ENCODE data around the gene VSTM2L. TPM values are rescaled to one million over a fixed set of nuclear protein-coding genes. Genes with fewer than 3 reads are reported as not detected.

Gene VSTM2L
- polyA plus RNA-seq, 1 donor from 2014 or later = 22.1 TPM

GRCh38 chr20:37938954-37939353 is 36.0 kb downstream of the VSTM2L start:
- H3K9ac ChIP-seq (ENCODE audit: low read length) = no peak overlapping the region
- H3K9me2 ChIP-seq (ENCODE audit: insufficient read depth, low read length) = no peaks in the 10 kb centered on the region
- no peaks in the 10 kb centered on the region for H3K36me3 ChIP-seq (ENCODE audit: insufficient read depth, low read length)
- no peak overlapping the region for H3K27ac ChIP-seq (ENCODE audit: low read length)
- H4K20me1 ChIP-seq (ENCODE audit: insufficient read depth) = no peaks in the 10 kb centered on the region
- H3K4me2 ChIP-seq (ENCODE audit: low read length) = no peak overlapping the region
- no peak overlapping the region for H2AFZ ChIP-seq (ENCODE audit: low read depth, low read length)
- H3K9me3 ChIP-seq (ENCODE audit: low read length) = no peaks in the 10 kb centered on the region
- H3K27me3 ChIP-seq (ENCODE audit: insufficient read depth, low read depth, low read length) = no peaks in the 10 kb centered on the region
- TF ChIP-seq SMC3 (conservative IDR thresholded peaks at IDR 0.05; ENCODE audit: poor library complexity) (no peak), REST (IDR thresholded peaks at IDR 0.05; ENCODE audit: borderline replicate concordance) (no peak), EP300 (conservative IDR thresholded peaks at IDR 0.05; ENCODE audit: poor library complexity, severe bottlenecking) (no peak), TAF1 (IDR thresholded peaks at IDR 0.05; ENCODE audit: low read depth) (no peak), CTCF (IDR thresholded peaks at IDR 0.05; ENCODE audit: poor library complexity, severe bottlenecking) (no peak), POLR2AphosphoS5 (IDR thresholded peaks at IDR 0.05) (no peak), EZH2 (IDR thresholded peaks at IDR 0.05; ENCODE audit: borderline replicate concordance, insufficient read depth, low read length, poor library complexity, severe bottlenecking) (no peak), MXI1 (conservative IDR thresholded peaks at IDR 0.05; ENCODE audit: poor library complexity, severe bottlenecking) (no peak), RAD21 (conservative IDR thresholded peaks at IDR 0.05) (no peak)
- no peaks in the 10 kb centered on the region for H3F3A ChIP-seq (ENCODE audit: insufficient read depth, low read length, poor library complexity, severe bottlenecking)
- no peak overlapping the region for H3K4me3 ChIP-seq (ENCODE audit: low read length)
- no peaks in the 10 kb centered on the region for H3K79me2 ChIP-seq (replicated peaks; ENCODE audit: insufficient read depth, low read length)

- Histone ChIP-seq H3K36me3 (ENCODE audit: insufficient read depth, low read length) (no peaks in the 10 kb centered on the region), H3K4me3 (ENCODE audit: low read length) (no peak overlapping the region), H3F3A (ENCODE audit: insufficient read depth, low read length, poor library complexity, severe bottlenecking) (no peaks in the 10 kb centered on the region), H3K9me2 (ENCODE audit: insufficient read depth, low read length) (no peaks in the 10 kb centered on the region), H3K4me2 (ENCODE audit: low read length) (no peak overlapping the region), H3K79me2 (replicated peaks; ENCODE audit: insufficient read depth, low read length) (no peaks in the 10 kb centered on the region), H4K20me1 (ENCODE audit: insufficient read depth) (no peaks in the 10 kb centered on the region), H3K27me3 (ENCODE audit: insufficient read depth, low read depth, low read length) (no peaks in the 10 kb centered on the region), H3K9ac (ENCODE audit: low read length) (no peak overlapping the region), H3K27ac (ENCODE audit: low read length) (no peak overlapping the region), H2AFZ (ENCODE audit: low read depth, low read length) (no peak overlapping the region), H3K9me3 (ENCODE audit: low read length) (no peaks in the 10 kb centered on the region)
- no peak for TF ChIP-seq POLR2AphosphoS5 (IDR thresholded peaks at IDR 0.05)
- TF ChIP-seq TAF1 (IDR thresholded peaks at IDR 0.05; ENCODE audit: low read depth) = no peak
- no peak for TF ChIP-seq EP300 (conservative IDR thresholded peaks at IDR 0.05; ENCODE audit: poor library complexity, severe bottlenecking)
- TF ChIP-seq EZH2 (IDR thresholded peaks at IDR 0.05; ENCODE audit: borderline replicate concordance, insufficient read depth, low read length, poor library complexity, severe bottlenecking) = no peak
- TF ChIP-seq SMC3 (conservative IDR thresholded peaks at IDR 0.05; ENCODE audit: poor library complexity) = no peak
- no peak for TF ChIP-seq MXI1 (conservative IDR thresholded peaks at IDR 0.05; ENCODE audit: poor library complexity, severe bottlenecking)
- no peak for TF ChIP-seq CTCF (IDR thresholded peaks at IDR 0.05; ENCODE audit: poor library complexity, severe bottlenecking)
- TF ChIP-seq REST (IDR thresholded peaks at IDR 0.05; ENCODE audit: borderline replicate concordance) = no peak
- TF ChIP-seq RAD21 (conservative IDR thresholded peaks at IDR 0.05) = no peak
Measured at GRCh38 chr20:37939701-37940560, 37.0 kb downstream of the VSTM2L start.
